PC-3 (cell line): ENCODE data around the gene SIRPG.

Experiments
- CTCF ChIP-seq: fragments of 300-600 bp; sonication (generic); conservative IDR thresholded peaks from 2 replicates; pipeline ENCODE4 v1.5.1; 2017; ENCODE audit warnings: antibody characterized with exemption, low read depth, mild to moderate bottlenecking, low read length
- EZH2 ChIP-seq: fragments of 300-600 bp; sonication (generic); IDR thresholded peaks from one replicate; pipeline ENCODE4 v1.6.1; 2017; ENCODE audit warnings: antibody characterized with exemption, mild to moderate bottlenecking, low read length; ENCODE audit not compliant: unreplicated experiment

DNA sequence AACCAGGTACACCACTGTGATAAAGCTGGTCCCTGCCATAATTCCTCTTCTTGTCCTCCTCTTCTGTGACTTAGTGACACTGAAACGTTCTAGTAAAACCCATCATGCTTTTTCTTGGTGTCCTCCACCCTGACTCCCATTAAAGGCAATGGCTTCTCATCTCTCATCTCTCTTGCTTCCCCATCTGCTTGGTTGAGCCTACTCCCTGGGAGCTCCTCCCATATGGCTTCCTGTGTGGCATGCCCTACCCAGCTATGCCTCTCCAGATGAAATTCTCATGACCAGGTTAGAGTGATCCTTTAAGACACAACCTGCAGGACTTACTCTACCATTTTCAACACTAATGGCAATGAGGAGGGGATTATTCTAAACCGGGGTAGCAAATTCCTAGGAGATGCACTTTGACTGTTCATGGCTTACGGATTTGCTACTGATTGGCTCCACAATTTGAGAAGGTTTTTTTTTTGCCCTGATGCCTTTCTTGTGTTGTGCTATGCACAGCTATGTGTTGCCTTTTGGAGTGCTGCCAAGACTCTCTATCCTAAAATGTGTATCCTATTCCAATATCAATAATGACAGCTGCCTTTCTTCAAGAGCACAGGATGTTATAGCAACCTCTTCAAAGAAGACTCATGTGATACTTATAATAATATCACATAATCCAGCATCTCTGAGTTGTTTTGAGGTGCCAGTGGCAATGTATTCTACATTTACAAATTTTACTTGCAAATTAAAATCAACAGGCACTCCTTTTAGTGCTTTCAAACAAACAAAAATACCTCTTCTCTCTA is 6.1 kb downstream of the SIRPG start:
- TF ChIP-seq CTCF (no peak), EZH2 (no peak)
